Measurements from ENCODE around the gene EDNRB.

- no peak for TF ChIP-seq CTCF (IDR thresholded peaks at IDR 0.05)
- TF ChIP-seq POLR2A (IDR thresholded peaks at IDR 0.05) = no peak
These were observed 22.1 kb downstream of the EDNRB start for GRCh38 chr13:77896536-77896935.
